HUES48 (cell line): Measurements from ENCODE around the gene PARN.
A peak's percentile ranks its signal among the peaks of the same experiment; 100 is the strongest.

Source experiments
- H3K27ac ChIP-seq: one replicate; pipeline ENCODE4 v1.7.0; 2013; ENCODE audit warnings: low read depth, low read length, inconsistent platforms
- H3K27me3 ChIP-seq: 2 replicates; pipeline ENCODE4 v1.6.1; 2013; ENCODE audit warnings: mild to moderate bottlenecking, low read length; ENCODE audit not compliant: control insufficient read depth, insufficient read depth
- H3K36me3 ChIP-seq: 2 replicates; pipeline ENCODE4 v1.6.1; 2013; ENCODE audit warnings: low read length; ENCODE audit not compliant: control insufficient read depth, insufficient read depth
- H3K4me1 ChIP-seq: 2 replicates; pipeline ENCODE4 v1.6.1; 2013; ENCODE audit warnings: mild to moderate bottlenecking, low read length; ENCODE audit not compliant: control insufficient read depth, insufficient read depth
- H3K4me3 ChIP-seq: 2 replicates; pipeline ENCODE4 v1.5.1; 2013; ENCODE audit warnings: mild to moderate bottlenecking, low read depth, low read length
- H3K9ac ChIP-seq: 2 replicates; pipeline ENCODE4 v1.6.1; 2013; ENCODE audit warnings: mild to moderate bottlenecking, low read depth, low read length, moderate library complexity
- H3K9me3 ChIP-seq: 2 replicates; pipeline ENCODE4 v1.6.1; 2013; ENCODE audit warnings: low read length; ENCODE audit not compliant: control insufficient read depth, insufficient read depth

The PARN gene

DNA sequence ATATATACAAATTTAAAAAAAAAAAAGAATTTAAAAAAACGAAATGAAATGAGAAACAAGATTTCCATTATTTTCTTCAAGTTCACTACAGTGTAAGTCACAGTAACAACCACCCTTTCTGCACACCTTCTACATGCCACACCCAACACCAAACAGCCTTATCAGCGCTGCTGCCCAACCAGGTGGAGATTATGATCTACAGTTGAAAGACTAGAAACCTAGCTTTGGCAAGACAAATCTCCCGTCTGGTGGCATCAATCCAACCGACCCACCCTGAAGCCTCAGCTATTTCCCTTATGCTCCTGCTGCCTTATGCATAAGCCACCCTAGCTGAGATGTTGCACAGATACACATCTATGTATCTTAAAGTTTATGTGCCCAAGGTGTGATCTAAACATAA, 60.8 kb downstream of the PARN start:
- H3K4me1 ChIP-seq = peaks cover 12% of the 10 kb centered on the region
- H3K4me3 ChIP-seq = no peak overlapping the region
- no peaks in the 10 kb centered on the region for H3K27me3 ChIP-seq
- no peak overlapping the region for H3K27ac ChIP-seq
- H3K36me3 ChIP-seq = peaks cover 11% of the 10 kb centered on the region
- H3K9me3 ChIP-seq = no peaks in the 10 kb centered on the region
- H3K9ac ChIP-seq = no peak overlapping the region

DNA sequence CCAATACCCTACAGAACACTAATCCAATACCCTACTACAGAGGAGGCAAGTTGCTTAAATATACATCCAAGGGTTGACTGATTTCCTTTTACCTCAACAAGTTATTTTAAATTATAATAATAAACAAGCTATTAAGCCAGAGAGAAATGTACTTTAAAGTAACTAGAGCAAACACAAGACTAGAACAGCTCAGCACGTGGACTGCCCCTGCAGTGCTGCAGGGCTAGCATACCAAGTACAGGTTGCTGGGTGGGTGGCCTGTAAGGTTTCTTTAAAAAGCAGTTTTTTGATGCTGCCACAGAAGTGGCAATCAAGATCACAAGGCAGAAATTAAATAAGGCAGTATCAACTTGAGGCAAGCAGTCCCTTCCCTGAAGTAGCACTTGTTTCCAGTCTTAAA, 63.5 kb downstream of the PARN start:
- Histone ChIP-seq H3K9ac (no peak overlapping the region), H3K27me3 (no peaks in the 10 kb centered on the region), H3K9me3 (no peaks in the 10 kb centered on the region), H3K4me3 (no peak overlapping the region), H3K36me3 (peaks cover 6% of the 10 kb centered on the region; the same call in 1 of the 2 replicates), H3K27ac (no peak overlapping the region), H3K4me1 (peaks cover 12% of the 10 kb centered on the region)

DNA sequence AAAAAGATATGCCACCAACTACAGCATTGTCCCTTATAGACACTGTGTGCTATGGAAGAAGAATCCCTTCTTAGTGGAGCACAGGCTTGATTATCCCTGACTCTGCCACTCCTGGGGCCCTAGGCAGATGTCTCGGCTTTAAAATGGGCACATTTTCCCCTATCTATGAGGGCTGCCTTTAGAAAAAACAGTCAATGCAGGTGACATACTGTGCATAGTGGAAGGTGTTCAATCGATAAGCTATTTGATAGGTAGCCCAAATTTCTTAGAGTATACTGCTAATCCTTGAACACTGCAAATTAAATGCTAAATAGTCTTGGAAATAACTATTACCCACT, 64.4 kb downstream of the PARN start:
- no peaks in the 10 kb centered on the region for H3K27me3 ChIP-seq
- H3K36me3 ChIP-seq = peaks cover 6% of the 10 kb centered on the region; the same call in 1 of the 2 replicates
- no peaks in the 10 kb centered on the region for H3K9me3 ChIP-seq
- H3K27ac ChIP-seq = no peak overlapping the region
- H3K4me1 ChIP-seq = peaks cover 12% of the 10 kb centered on the region
- no peak overlapping the region for H3K4me3 ChIP-seq
- H3K9ac ChIP-seq = peak overlapping the region; percentile 24; the same call in 1 of the 2 replicates

DNA sequence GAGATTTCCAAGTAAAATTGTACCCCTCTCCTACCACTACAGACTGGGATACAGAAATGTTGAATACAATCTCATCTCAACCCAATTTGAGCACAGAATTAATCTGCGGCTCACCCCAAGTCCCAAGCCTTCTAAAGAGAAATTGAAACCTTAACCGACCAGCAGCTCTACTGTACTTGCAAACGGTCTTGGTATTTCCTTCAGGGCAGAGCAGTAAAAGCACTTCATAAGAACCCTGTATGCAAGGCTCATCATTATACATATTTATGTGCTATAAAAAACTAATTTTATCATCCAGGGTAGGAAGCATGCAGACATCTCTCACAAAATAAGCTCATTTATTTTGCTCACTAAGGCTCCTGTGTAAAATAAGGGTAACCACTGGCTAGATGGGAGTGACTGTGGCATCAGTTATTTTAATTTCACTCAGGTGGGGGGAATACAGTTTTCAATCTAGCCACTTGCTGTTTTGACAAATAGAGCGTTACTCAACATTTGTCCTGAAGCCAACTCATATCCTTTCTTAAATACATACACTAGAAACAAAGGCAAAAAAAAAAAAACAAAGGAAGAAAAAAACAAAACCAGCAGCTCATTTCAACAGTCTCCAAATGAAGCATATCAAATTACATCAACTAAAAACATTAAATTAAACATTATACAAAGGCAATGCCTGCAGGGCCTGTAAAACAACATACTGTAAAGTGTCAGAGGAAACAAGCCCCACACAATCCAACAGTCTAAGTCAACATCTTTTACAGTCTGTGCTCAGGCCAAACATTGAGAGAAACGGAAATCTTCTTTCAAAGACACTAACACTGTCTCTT, 65.0 kb downstream of the PARN start:
- Histone ChIP-seq H3K4me1 (peaks cover 12% of the 10 kb centered on the region), H3K27ac (no peak overlapping the region), H3K27me3 (no peaks in the 10 kb centered on the region), H3K9me3 (no peaks in the 10 kb centered on the region), H3K36me3 (peaks cover 6% of the 10 kb centered on the region; the same call in 1 of the 2 replicates), H3K9ac (peak overlapping the region; percentile 24; the same call in 1 of the 2 replicates), H3K4me3 (no peak overlapping the region)

DNA sequence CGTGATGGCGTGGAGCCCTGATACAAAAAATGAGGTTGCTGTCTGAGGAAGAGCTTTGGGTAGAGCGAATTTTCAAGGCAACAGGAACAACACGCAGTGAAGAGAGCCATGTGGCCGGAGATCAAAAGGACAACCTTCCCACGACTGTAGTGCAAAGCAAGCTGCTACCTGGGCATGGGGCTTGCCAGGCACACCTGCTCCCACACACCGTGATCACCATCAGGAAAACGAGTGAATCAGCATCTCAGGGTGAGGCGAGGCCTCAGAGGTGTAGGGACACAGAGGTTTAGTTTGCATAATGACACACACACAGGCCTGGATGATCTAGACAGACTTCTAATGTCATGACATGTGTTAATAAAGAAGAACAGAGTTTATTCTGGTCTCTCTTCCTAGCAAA, 65.7 kb downstream of the PARN start:
- Histone ChIP-seq H3K27ac (no peak overlapping the region), H3K4me3 (no peak overlapping the region), H3K36me3 (peaks cover 6% of the 10 kb centered on the region; the same call in 1 of the 2 replicates)

DNA sequence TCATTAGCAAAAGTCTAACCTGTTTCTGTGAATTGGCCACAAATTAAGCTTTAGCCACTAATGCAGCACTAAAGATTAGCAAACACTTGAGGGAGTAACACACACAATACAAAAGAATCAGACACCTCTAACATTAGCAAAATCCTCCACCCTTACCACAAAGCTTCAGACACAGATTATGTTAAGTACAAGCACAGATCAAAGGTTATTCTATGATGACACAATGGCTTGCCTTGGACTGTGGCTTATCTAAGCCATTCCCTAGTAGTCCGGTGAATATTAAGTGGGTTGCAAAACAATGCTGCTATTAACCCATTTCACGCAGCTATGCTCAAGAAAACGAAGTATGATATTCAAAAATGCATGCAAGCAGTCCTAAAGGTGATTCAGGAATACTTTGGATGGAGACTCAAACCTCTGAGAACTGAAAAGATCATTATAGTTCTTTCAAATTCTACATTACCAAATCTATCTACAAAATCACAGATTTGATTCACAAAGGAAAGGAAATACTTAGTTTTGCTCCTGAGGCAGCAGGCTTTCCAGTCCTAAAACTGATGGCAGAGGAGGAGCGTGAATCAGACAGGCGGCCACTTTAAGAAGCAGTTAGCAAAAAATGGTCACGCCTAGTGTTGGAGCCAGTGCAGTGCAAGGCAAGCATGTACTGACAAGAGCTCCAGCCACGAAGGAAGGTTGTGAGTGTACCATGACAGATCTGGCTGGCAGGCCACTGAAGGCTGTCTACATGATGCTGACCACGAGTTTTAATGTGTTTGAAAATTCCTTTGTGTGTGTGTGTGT, 67.2 kb downstream of the PARN start:
- Histone ChIP-seq H3K27ac (peak overlapping the region; percentile 28), H3K36me3 (peaks cover 6% of the 10 kb centered on the region), H3K4me3 (no peak overlapping the region)

More for the DNA sequence above, 65.7 kb downstream of the PARN start:
- Histone ChIP-seq H3K9me3 (no peaks in the 10 kb centered on the region), H3K4me1 (peaks cover 12% of the 10 kb centered on the region), H3K9ac (no peak overlapping the region), H3K27me3 (no peaks in the 10 kb centered on the region)

DNA sequence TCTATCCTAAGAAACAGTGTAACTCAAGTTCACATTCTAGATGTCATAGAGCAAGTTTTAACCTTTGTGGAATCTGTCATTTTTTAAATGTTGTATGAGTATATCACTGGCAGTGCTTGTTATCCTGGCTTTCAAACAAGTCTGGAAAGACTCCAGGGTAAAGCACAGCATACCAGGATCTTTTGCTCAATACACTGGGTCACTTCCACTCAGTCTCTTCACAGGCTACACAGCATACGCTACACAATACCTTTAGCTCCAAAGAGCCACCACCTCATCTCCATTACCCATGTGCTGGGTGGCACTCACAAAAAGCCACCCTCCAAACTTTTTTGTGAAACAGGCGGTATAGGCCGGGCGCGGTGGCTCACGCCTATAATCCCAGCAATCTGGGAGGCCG, 69.5 kb downstream of the PARN start:
- H3K36me3 ChIP-seq = peaks cover 8% of the 10 kb centered on the region
- H3K4me1 ChIP-seq = peaks cover 10% of the 10 kb centered on the region
- no peaks in the 10 kb centered on the region for H3K9me3 ChIP-seq
- H3K9ac ChIP-seq = no peak overlapping the region
- no peak overlapping the region for H3K4me3 ChIP-seq
- H3K27ac ChIP-seq = no peak overlapping the region
- no peaks in the 10 kb centered on the region for H3K27me3 ChIP-seq

More for the DNA sequence above, 67.2 kb downstream of the PARN start:
- H3K9me3 ChIP-seq = no peaks in the 10 kb centered on the region
- no peaks in the 10 kb centered on the region for H3K27me3 ChIP-seq
- no peak overlapping the region for H3K9ac ChIP-seq
- H3K4me1 ChIP-seq = peaks cover 12% of the 10 kb centered on the region

DNA sequence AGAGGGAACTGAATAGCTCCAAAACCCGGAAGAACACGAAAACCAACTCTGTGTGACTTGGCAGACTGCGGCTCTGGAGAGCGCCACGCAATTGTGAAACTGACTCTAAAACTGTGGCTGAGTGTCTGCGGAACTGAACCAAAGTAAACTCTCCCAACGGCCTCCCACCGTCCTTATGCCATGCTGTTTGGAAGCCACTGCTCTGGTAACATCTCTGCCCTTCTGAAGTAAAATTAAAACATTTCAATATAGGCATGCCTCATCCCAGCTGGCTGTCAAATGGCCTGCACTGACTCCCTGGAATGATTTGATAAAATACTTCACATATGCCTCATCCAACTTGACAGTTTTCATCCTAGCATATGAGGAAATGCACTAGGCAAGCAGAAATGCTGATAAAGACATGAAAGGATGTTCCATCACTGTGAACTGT, 70.2 kb downstream of the PARN start:
- no peaks in the 10 kb centered on the region for H3K27me3 ChIP-seq
- H3K9ac ChIP-seq = no peak overlapping the region
- H3K4me1 ChIP-seq = peaks cover 3% of the 10 kb centered on the region
- no peak overlapping the region for H3K27ac ChIP-seq
- H3K9me3 ChIP-seq = no peaks in the 10 kb centered on the region
- H3K36me3 ChIP-seq = peaks cover 11% of the 10 kb centered on the region
- H3K4me3 ChIP-seq = no peak overlapping the region

DNA sequence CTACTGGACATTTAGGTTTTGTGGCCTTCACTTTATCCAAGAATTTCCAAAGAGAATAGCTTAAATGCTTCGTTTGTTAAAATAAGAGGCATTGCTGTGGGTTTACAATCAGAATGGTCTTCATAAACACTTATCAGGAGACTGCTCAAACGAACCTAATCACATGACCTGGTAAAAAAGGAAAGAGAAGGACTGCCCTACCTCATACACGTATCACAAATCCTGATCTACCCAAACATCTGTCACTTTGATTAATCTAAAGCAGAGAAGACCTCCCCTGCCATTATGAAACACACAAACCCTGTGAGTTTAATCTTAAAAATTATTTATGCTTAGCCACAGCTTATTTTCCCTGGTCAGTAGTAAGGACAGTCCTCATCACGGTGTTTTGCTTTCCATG, 76.6 kb downstream of the PARN start:
- peaks cover 41% of the 10 kb centered on the region for H3K36me3 ChIP-seq

DNA sequence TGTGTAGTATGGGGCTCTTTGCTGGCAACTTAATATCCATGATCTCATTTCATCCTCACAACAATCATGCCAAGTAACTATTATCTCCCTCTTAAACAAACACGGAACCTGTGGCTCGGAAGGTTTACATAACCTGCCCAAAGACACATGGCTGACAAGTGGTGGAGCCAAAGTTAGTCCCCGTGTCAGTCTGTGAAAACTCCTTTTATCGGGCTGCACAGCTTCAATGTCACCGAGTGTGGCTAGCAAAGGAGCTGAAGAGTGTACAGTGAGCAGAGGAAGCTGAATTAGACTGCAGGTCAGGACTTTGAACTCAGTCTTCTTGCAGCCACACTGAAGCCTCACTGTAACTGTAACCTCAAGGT, 80.3 kb downstream of the PARN start:
- Histone ChIP-seq H3K4me3 (no peak overlapping the region), H3K4me1 (peaks cover 14% of the 10 kb centered on the region), H3K27ac (peak overlapping the region; percentile 76), H3K9me3 (no peaks in the 10 kb centered on the region), H3K27me3 (no peaks in the 10 kb centered on the region), H3K9ac (peak overlapping the region; percentile 5; the same call in 1 of the 2 replicates), H3K36me3 (peaks cover 34% of the 10 kb centered on the region)

More for the DNA sequence above, 76.6 kb downstream of the PARN start:
- H3K9me3 ChIP-seq = no peaks in the 10 kb centered on the region
- H3K4me1 ChIP-seq = peaks cover 10% of the 10 kb centered on the region
- no peak overlapping the region for H3K9ac ChIP-seq
- H3K27me3 ChIP-seq = no peaks in the 10 kb centered on the region
- H3K27ac ChIP-seq = no peak overlapping the region
- H3K4me3 ChIP-seq = no peak overlapping the region
